ENCODE measurements around the gene DDX20.

- TF ChIP-seq CTCF (IDR thresholded peaks at IDR 0.05) (no peak), ZFX (IDR thresholded peaks at IDR 0.05; ENCODE audit: borderline replicate concordance) (no peak)
Observed at GRCh38 chr1:111725192-111725591, 30.5 kb upstream of the DDX20 start.

Data from 22Rv1 (cell line).